Natural killer cell (primary cell): ENCODE results near the gene SMIM22. TPM values are rescaled to one million over a fixed set of nuclear protein-coding genes. Genes with fewer than 3 reads are reported as not detected.
A peak's percentile ranks its signal among the peaks of the same experiment; 100 is the strongest.

Experiments used
- ATAC-seq, 3 donors: fragments of 150-1000 bp in 2 of 3; fragments of 200-7000 bp in 1 of 3; cut with Tn5 transposase; 1 replicate in 1 of 3; 2 replicates in 2 of 3; pipeline ENCODE4 v1.10.0; 2021; ENCODE audit warnings: mild to moderate bottlenecking in 2 of 3, moderate library complexity in 2 of 3
- DNase-seq, 2 donors: peaks; one replicate each; pipeline versions ENCODE4 v3.0.0 to v3.0.0-alpha.2; 2013 to 2021; ENCODE audit warnings: mixed read lengths in 1 of 2
- H3K27ac ChIP-seq: one replicate; pipeline ENCODE4 v1.5.1; 2013; ENCODE audit warnings: mild to moderate bottlenecking, low read length
- H3K27me3 ChIP-seq: one replicate; pipeline ENCODE4 v1.6.1; 2013; ENCODE audit warnings: low read length; ENCODE audit not compliant: control insufficient read depth, insufficient read depth
- H3K36me3 ChIP-seq: one replicate; pipeline ENCODE4 v1.6.1; 2013; ENCODE audit warnings: low read length; ENCODE audit not compliant: control insufficient read depth, insufficient read depth
- H3K4me1 ChIP-seq: one replicate; pipeline ENCODE4 v1.6.1; 2013; ENCODE audit warnings: low read length; ENCODE audit not compliant: control insufficient read depth, insufficient read depth
- H3K4me3 ChIP-seq: one replicate; pipeline ENCODE4 v1.5.1; 2013; ENCODE audit warnings: low read length
- H3K9me3 ChIP-seq: one replicate; pipeline ENCODE4 v1.6.1; 2013; ENCODE audit warnings: low read length; ENCODE audit not compliant: control insufficient read depth, insufficient read depth
- H3K27ac Mint-ChIP-seq, 2 donors: one replicate each; pipeline ENCODE4 v1.8.0; 2022; ENCODE audit warnings: mild to moderate bottlenecking in 2 of 2, mixed read lengths in 2 of 2, moderate library complexity in 1 of 2
- H3K27me3 Mint-ChIP-seq, 2 donors: one replicate each; pipeline ENCODE4 v1.8.0; 2022; ENCODE audit warnings: low read depth in 2 of 2, mixed read lengths in 2 of 2
- H3K36me3 Mint-ChIP-seq: one replicate; pipeline ENCODE4 v1.8.0; 2022; ENCODE audit warnings: mixed read lengths
- H3K4me1 Mint-ChIP-seq, 2 donors: one replicate each; pipeline ENCODE4 v1.8.0; 2022; ENCODE audit warnings: mixed read lengths in 2 of 2
- H3K4me3 Mint-ChIP-seq: one replicate; pipeline ENCODE4 v1.8.0; 2022; ENCODE audit warnings: mild to moderate bottlenecking, moderate library complexity, mixed read lengths
- H3K9me3 Mint-ChIP-seq, 2 donors: one replicate each; pipeline ENCODE4 v1.8.0; 2022; ENCODE audit warnings: mixed read lengths in 2 of 2
- CTCF ChIP-seq: fragments of 200-600 bp; IDR thresholded peaks from one replicate; pipeline ENCODE4 v1.8.0; 2022; ENCODE audit warnings: antibody characterized with exemption
- WGBS: methylation state at CpG from one replicate; pipeline ENCODE4 v1.1.7; 2013; ENCODE audit warnings: missing lambda C conversion rate; ENCODE audit not compliant: insufficient coverage; 5-methylcytosine and 5-hydroxymethylcytosine counted together
- intact Hi-C: fragments of 100-400 bp; cut with micrococcal nuclease; formaldehyde crosslinking; loops from one replicate; pipeline ENCODE4 v1.14.2; 2022
- total RNA-seq, 4 donors: library from RNA; stranded (reverse); fragments of 120-200 nt in 1 of 4; gene quantifications; one replicate each; pipeline versions ENCODE4 v1.2.3 to v1.2.4, GENCODE V29; 2013 to 2022

SMIM22 gene
- total RNA-seq, 3 donors from 2014 or later (not counting 1 experiment from before 2014, with no cell fraction given), result not detected

- Mint-ChIP-seq H3K27me3 (no peaks in the 10 kb centered on the region), H3K4me3 (peak overlapping the region; percentile 82), H3K9me3 (no peaks in the 10 kb centered on the region), H3K4me1 (peaks cover 0 to 10% of the 10 kb centered on the region in 2 donors), H3K27ac (peak overlapping the region; percentile 51 to 82), H3K36me3 (peaks cover 5% of the 10 kb centered on the region)
- DNase-seq (peak; percentile 91), ATAC-seq (peak; percentile 93 to 97 (median 94))
- Histone ChIP-seq H3K4me1 (peaks cover 27% of the 10 kb centered on the region), H3K4me3 (peak overlapping the region; percentile 35), H3K27ac (peak overlapping the region; percentile 58), H3K9me3 (no peaks in the 10 kb centered on the region), H3K36me3 (peaks cover 11% of the 10 kb centered on the region), H3K27me3 (no peaks in the 10 kb centered on the region)
- TF ChIP-seq CTCF, result no peak
- under 1% methylated on average over 59 of the region's 59 CpGs for WGBS
- intact Hi-C loops, result loop anchor here (2.0 kb wide), 2 partner anchors 46 to 68 kb away; partner anchors contain the start of genes ANKS3 and DNAAF8
These were observed 7.6 kb downstream of the SMIM22 start for GRCh38 chr16:4802659-4803287.

GRCh38 chr16:4803401-4803844 lies 8.3 kb downstream of the SMIM22 start:
- Histone ChIP-seq H3K4me3 (no peak overlapping the region), H3K4me1 (peaks cover 27% of the 10 kb centered on the region), H3K27me3 (no peaks in the 10 kb centered on the region), H3K9me3 (no peaks in the 10 kb centered on the region), H3K36me3 (peaks cover 13% of the 10 kb centered on the region), H3K27ac (no peak overlapping the region)
- WGBS, result 68% methylated on average over 8 of the region's 8 CpGs
- intact Hi-C loops, result loop anchor here (2.0 kb wide), 2 partner anchors 45 to 69 kb away; partner anchors contain the start of genes ANKS3 and DNAAF8
- no peak for TF ChIP-seq CTCF
- no peaks in the 10 kb centered on the region for H3K27me3 Mint-ChIP-seq
- H3K36me3 Mint-ChIP-seq, result peaks cover 6% of the 10 kb centered on the region
- H3K27ac Mint-ChIP-seq, result peak overlapping the region in 1 of 2 donors; percentile 82
- H3K4me1 Mint-ChIP-seq, result peaks cover 0 to 10% of the 10 kb centered on the region in 2 donors
- no peak for ATAC-seq
- no peaks in the 10 kb centered on the region for H3K9me3 Mint-ChIP-seq
- no peak for DNase-seq
- H3K4me3 Mint-ChIP-seq, result peak overlapping the region; percentile 82

- TF ChIP-seq CTCF, result no peak
- no peak for ATAC-seq
- no peak overlapping the region for H3K4me3 ChIP-seq
- no peaks in the 10 kb centered on the region for H3K9me3 ChIP-seq
- Mint-ChIP-seq H3K36me3 (peaks cover 6% of the 10 kb centered on the region), H3K4me1 (peaks cover 0 to 10% of the 10 kb centered on the region in 2 donors), H3K27me3 (no peaks in the 10 kb centered on the region), H3K9me3 (no peaks in the 10 kb centered on the region), H3K4me3 (peak overlapping the region; percentile 62), H3K27ac (no peak overlapping the region)
- 93% methylated on average over 25 of the region's 26 CpGs for WGBS
- peaks cover 18% of the 10 kb centered on the region for H3K36me3 ChIP-seq
- no peaks in the 10 kb centered on the region for H3K27me3 ChIP-seq
- intact Hi-C loops, result loop anchor here (2.0 kb wide), 2 partner anchors 45 to 69 kb away; partner anchors contain the start of genes ANKS3 and DNAAF8
- no peak overlapping the region for H3K27ac ChIP-seq
- DNase-seq, result no peak
- peaks cover 27% of the 10 kb centered on the region for H3K4me1 ChIP-seq
These were observed 9.0 kb downstream of the SMIM22 start for GRCh38 chr16:4803898-4804762.
